Smooth muscle cell of the pulmonary artery (primary cell): ENCODE measurements around the gene POC5. TPM values are rescaled to one million over a fixed set of nuclear protein-coding genes. Genes with fewer than 3 reads are reported as not detected.

Experiments used
- total RNA-seq: library from RNA; depleted of rRNA; stranded (reverse); fragments of >200 nt; gene quantifications from 2 replicates; pipeline ENCODE4 v1.2.3, GENCODE V29; 2014

Gene POC5
- total RNA-seq, result 7.0 and 8.4 TPM in 2 replicates

DNA sequence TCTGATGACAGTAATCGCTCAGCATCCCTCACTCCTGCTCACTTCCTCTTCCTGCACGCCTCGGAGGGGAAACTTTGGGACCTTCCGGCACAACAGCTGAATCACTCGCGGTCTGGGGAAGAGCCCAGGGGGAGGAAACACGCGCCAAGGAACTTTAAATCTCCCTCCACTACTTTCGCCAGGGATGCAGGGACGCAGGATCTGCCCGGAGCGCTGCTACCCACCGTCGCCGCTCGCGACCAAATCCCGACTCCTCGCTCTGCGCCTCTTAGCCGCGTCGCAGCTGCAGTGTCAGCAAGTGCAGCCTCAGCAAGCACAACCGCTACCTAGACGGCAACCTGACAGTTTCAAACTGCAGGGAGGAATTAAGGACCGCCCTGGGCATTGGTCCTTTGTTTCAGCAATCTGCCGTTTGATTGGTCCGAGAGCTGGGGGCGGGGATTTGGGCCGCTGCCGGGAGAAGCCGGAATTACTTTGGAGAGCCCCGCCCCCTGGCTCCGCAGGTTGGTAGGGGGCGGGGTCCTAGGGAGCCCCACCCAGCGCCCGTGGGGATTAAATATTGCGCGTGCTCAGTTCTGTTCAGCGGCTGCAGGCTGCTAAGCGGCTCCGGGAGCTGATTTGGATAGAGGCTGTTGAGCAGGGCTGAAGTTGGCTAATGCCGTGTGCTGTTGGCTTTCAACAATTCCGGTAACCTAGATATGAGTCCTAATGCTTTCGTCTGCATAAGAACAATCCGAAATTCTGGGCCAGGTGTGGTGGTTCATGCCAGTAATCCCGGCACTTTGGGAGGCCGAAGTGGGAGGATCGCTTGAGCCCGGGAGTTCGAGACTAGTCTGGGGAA is at the start of gene POC5:
Gene POC5 (minus strand): TSS at position 356 of the 841 bp plus-strand sequence. CDS start 4,500 bp downstream, outside the sequence.

Other genes starting within 250 kb of the POC5 start
- gene CERT1, start 205.8 kb downstream of the POC5 start, total RNA-seq, result 47.5 and 47.8 TPM in 2 replicates
- gene POLK, start 205.5 kb downstream of the POC5 start, total RNA-seq, result 32.7 and 37.2 TPM in 2 replicates
- gene ANKDD1B, start 106.0 kb downstream of the POC5 start, total RNA-seq, result 0.96 and 1.2 TPM in 2 replicates